ENCODE data around the gene SYCE3.

The SYCE3 gene

DNA sequence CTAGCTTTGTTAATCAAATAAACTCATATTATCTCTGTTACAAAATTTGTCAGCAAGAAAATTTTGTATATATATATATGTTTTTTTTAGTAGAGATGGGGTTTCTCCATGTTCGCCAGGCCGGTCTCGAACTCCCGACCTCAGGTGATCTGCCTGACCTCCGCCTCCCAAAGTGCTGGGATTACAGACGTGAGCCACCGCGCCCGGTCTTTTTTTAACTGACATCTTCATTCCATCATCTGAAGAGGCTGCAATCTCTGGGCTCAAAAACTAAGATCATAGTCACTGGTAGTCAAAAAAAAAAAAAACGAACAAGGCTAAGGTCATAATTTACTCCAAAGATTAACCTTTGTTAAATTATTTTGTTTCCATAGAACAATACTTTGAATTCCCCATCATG is 22.3 kb downstream of the SYCE3 start:
- TF ChIP-seq RARB (CRISPR knock-in tag; IDR thresholded peaks at IDR 0.05) = no peak
- no peak for TF ChIP-seq ISL1 (CRISPR knock-in tag; IDR thresholded peaks at IDR 0.05)
- no peak for TF ChIP-seq ZNF565 (CRISPR knock-in tag; conservative IDR thresholded peaks at IDR 0.05; ENCODE audit: low read depth)
- TF ChIP-seq, protein P1, sequence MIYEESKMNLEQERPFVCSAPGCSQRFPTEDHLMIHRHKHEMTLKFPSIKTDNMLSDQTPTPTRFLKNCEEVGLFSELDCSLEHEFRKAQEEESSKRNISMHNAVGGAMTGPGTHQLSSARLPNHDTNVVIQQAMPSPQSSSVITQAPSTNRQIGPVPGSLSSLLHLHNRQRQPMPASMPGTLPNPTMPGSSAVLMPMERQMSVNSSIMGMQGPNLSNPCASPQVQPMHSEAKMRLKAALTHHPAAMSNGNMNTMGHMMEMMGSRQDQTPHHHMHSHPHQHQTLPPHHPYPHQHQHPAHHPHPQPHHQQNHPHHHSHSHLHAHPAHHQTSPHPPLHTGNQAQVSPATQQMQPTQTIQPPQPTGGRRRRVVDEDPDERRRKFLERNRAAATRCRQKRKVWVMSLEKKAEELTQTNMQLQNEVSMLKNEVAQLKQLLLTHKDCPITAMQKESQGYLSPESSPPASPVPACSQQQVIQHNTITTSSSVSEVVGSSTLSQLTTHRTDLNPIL (CRISPR knock-in tag; IDR thresholded peaks at IDR 0.05; ENCODE audit: low read depth) = no peak
- no peak for TF ChIP-seq ZNF70 (CRISPR knock-in tag; IDR thresholded peaks at IDR 0.05)
- TF ChIP-seq ZFP3 (CRISPR knock-in tag; IDR thresholded peaks at IDR 0.05) = no peak
- no peak for TF ChIP-seq BACH2 (CRISPR knock-in tag; IDR thresholded peaks at IDR 0.05; ENCODE audit: borderline replicate concordance)
- TF ChIP-seq, protein P2, sequence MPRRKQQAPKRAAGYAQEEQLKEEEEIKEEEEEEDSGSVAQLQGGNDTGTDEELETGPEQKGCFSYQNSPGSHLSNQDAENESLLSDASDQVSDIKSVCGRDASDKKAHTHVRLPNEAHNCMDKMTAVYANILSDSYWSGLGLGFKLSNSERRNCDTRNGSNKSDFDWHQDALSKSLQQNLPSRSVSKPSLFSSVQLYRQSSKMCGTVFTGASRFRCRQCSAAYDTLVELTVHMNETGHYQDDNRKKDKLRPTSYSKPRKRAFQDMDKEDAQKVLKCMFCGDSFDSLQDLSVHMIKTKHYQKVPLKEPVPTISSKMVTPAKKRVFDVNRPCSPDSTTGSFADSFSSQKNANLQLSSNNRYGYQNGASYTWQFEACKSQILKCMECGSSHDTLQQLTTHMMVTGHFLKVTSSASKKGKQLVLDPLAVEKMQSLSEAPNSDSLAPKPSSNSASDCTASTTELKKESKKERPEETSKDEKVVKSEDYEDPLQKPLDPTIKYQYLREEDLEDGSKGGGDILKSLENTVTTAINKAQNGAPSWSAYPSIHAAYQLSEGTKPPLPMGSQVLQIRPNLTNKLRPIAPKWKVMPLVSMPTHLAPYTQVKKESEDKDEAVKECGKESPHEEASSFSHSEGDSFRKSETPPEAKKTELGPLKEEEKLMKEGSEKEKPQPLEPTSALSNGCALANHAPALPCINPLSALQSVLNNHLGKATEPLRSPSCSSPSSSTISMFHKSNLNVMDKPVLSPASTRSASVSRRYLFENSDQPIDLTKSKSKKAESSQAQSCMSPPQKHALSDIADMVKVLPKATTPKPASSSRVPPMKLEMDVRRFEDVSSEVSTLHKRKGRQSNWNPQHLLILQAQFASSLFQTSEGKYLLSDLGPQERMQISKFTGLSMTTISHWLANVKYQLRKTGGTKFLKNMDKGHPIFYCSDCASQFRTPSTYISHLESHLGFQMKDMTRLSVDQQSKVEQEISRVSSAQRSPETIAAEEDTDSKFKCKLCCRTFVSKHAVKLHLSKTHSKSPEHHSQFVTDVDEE (CRISPR knock-in tag; IDR thresholded peaks at IDR 0.05) = no peak
- no peak for TF ChIP-seq PPARA (CRISPR knock-in tag; IDR thresholded peaks at IDR 0.05; ENCODE audit: borderline replicate concordance)
- TF ChIP-seq, protein P3, sequence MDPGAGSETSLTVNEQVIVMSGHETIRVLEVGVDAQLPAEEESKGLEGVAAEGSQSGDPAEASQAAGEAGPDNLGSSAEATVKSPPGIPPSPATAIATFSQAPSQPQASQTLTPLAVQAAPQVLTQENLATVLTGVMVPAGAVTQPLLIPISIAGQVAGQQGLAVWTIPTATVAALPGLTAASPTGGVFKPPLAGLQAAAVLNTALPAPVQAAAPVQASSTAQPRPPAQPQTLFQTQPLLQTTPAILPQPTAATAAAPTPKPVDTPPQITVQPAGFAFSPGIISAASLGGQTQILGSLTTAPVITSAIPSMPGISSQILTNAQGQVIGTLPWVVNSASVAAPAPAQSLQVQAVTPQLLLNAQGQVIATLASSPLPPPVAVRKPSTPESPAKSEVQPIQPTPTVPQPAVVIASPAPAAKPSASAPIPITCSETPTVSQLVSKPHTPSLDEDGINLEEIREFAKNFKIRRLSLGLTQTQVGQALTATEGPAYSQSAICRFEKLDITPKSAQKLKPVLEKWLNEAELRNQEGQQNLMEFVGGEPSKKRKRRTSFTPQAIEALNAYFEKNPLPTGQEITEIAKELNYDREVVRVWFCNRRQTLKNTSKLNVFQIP (CRISPR knock-in tag; IDR thresholded peaks at IDR 0.05; ENCODE audit: borderline replicate concordance, low read depth) = no peak
- TF ChIP-seq TCF4 (CRISPR knock-in tag; IDR thresholded peaks at IDR 0.05; ENCODE audit: borderline replicate concordance) = no peak
- TF ChIP-seq, protein P4, sequence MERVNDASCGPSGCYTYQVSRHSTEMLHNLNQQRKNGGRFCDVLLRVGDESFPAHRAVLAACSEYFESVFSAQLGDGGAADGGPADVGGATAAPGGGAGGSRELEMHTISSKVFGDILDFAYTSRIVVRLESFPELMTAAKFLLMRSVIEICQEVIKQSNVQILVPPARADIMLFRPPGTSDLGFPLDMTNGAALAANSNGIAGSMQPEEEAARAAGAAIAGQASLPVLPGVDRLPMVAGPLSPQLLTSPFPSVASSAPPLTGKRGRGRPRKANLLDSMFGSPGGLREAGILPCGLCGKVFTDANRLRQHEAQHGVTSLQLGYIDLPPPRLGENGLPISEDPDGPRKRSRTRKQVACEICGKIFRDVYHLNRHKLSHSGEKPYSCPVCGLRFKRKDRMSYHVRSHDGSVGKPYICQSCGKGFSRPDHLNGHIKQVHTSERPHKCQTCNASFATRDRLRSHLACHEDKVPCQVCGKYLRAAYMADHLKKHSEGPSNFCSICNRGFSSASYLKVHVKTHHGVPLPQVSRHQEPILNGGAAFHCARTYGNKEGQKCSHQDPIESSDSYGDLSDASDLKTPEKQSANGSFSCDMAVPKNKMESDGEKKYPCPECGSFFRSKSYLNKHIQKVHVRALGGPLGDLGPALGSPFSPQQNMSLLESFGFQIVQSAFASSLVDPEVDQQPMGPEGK (CRISPR knock-in tag; IDR thresholded peaks at IDR 0.05; ENCODE audit: borderline replicate concordance) = no peak
- TF ChIP-seq ESRRG (CRISPR knock-in tag; IDR thresholded peaks at IDR 0.05) = no peak
- TF ChIP-seq GLIS3 (CRISPR knock-in tag; IDR thresholded peaks at IDR 0.05) = no peak
- TF ChIP-seq, protein P5, sequence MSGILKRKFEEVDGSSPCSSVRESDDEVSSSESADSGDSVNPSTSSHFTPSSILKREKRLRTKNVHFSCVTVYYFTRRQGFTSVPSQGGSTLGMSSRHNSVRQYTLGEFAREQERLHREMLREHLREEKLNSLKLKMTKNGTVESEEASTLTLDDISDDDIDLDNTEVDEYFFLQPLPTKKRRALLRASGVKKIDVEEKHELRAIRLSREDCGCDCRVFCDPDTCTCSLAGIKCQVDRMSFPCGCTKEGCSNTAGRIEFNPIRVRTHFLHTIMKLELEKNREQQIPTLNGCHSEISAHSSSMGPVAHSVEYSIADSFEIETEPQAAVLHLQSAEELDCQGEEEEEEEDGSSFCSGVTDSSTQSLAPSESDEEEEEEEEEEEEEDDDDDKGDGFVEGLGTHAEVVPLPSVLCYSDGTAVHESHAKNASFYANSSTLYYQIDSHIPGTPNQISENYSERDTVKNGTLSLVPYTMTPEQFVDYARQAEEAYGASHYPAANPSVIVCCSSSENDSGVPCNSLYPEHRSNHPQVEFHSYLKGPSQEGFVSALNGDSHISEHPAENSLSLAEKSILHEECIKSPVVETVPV (CRISPR knock-in tag; IDR thresholded peaks at IDR 0.05) = no peak
- no peak for TF ChIP-seq ZC3H10 (CRISPR knock-in tag; IDR thresholded peaks at IDR 0.05)
- TF ChIP-seq OSR1 (CRISPR knock-in tag; IDR thresholded peaks at IDR 0.05) = no peak
- no peak for TF ChIP-seq SNAI2 (CRISPR knock-in tag; IDR thresholded peaks at IDR 0.05)
- no peak for TF ChIP-seq ZFP30 (CRISPR knock-in tag; IDR thresholded peaks at IDR 0.05)
- no peak for ATAC-seq

DNA sequence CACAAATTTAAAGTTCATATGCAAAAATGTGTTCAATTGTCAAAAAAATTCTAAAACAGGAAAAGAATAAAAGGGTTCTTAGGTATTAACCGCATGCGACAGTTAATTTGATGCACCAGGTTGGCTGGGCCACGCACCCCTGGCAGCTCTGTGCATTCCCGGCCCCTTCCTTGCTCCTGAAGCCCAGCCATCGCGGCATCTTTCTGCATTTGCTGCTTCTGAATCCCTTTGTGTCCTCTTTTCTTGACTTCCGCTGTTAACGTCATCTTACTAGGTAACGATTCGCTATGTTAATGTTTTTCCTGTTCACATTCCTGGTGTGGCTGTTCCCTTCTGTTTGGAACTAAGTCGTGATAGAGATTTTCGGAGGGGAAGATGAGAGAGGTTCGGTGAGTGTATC is 25.0 kb downstream of the SYCE3 start:
- TF ChIP-seq BACH2 (CRISPR knock-in tag; IDR thresholded peaks at IDR 0.05; ENCODE audit: borderline replicate concordance) (no peak), ZFP30 (CRISPR knock-in tag; IDR thresholded peaks at IDR 0.05) (no peak), RARB (CRISPR knock-in tag; IDR thresholded peaks at IDR 0.05) (no peak), SNAI2 (CRISPR knock-in tag; IDR thresholded peaks at IDR 0.05) (no peak)
- TF ChIP-seq, protein P3 (CRISPR knock-in tag; IDR thresholded peaks at IDR 0.05; ENCODE audit: borderline replicate concordance, low read depth) = no peak
- TF ChIP-seq, protein P4 (CRISPR knock-in tag; IDR thresholded peaks at IDR 0.05; ENCODE audit: borderline replicate concordance) = no peak
- TF ChIP-seq, protein P5 (CRISPR knock-in tag; IDR thresholded peaks at IDR 0.05) = no peak
- no peak for ATAC-seq

All from SK-N-SH treated with all-trans-retinoic acid at 6 μM for 48 hours (cell line).